ENCODE data around the gene MTX2.

The MTX2 gene

GRCh38 chr2:176378323-176378722 is 109.1 kb downstream of the MTX2 start:
- no peaks in the 10 kb centered on the region for H3K27me3 ChIP-seq (replicated peaks; ENCODE audit: control insufficient read depth, insufficient read depth, low read length)
- H3K4me3 ChIP-seq (replicated peaks; ENCODE audit: low read depth, low read length), result no peak overlapping the region
- H3K36me3 ChIP-seq (ENCODE audit: control insufficient read depth, insufficient read depth, low read length), result no peaks in the 10 kb centered on the region
- no peak for DNase-seq (ENCODE audit: extremely low read depth, insufficient read length)
- no peak for TF ChIP-seq CTCF (IDR thresholded peaks at IDR 0.05; ENCODE audit: insufficient read depth, low read length, poor library complexity, severe bottlenecking)

- DNase-seq (ENCODE audit: extremely low read depth, insufficient read length), result no peak
- TF ChIP-seq CTCF (IDR thresholded peaks at IDR 0.05; ENCODE audit: insufficient read depth, low read length, poor library complexity, severe bottlenecking), result no peak
- H3K36me3 ChIP-seq (ENCODE audit: control insufficient read depth, insufficient read depth, low read length), result no peaks in the 10 kb centered on the region
Observed at GRCh38 chr2:176380341-176380740, 111.1 kb downstream of the MTX2 start.

GRCh38 chr2:176383100-176383499 is 113.9 kb downstream of the MTX2 start:
- DNase-seq (ENCODE audit: extremely low read depth, insufficient read length), result no peak
- H3K27me3 ChIP-seq (replicated peaks; ENCODE audit: control insufficient read depth, insufficient read depth, low read length), result no peaks in the 10 kb centered on the region
- TF ChIP-seq CTCF (IDR thresholded peaks at IDR 0.05; ENCODE audit: insufficient read depth, low read length, poor library complexity, severe bottlenecking), result no peak
- no peaks in the 10 kb centered on the region for H3K36me3 ChIP-seq (ENCODE audit: control insufficient read depth, insufficient read depth, low read length)
- H3K4me3 ChIP-seq (replicated peaks; ENCODE audit: low read depth, low read length), result no peak overlapping the region

More at GRCh38 chr2:176380341-176380740, 111.1 kb downstream of the MTX2 start:
- H3K27me3 ChIP-seq (replicated peaks; ENCODE audit: control insufficient read depth, insufficient read depth, low read length), result no peaks in the 10 kb centered on the region
- H3K4me3 ChIP-seq (replicated peaks; ENCODE audit: low read depth, low read length), result no peak overlapping the region

- no peaks in the 10 kb centered on the region for H3K27me3 ChIP-seq (replicated peaks; ENCODE audit: control insufficient read depth, insufficient read depth, low read length)
- no peak for TF ChIP-seq CTCF (IDR thresholded peaks at IDR 0.05; ENCODE audit: insufficient read depth, low read length, poor library complexity, severe bottlenecking)
- DNase-seq (ENCODE audit: extremely low read depth, insufficient read length), result no peak
- no peak overlapping the region for H3K4me3 ChIP-seq (replicated peaks; ENCODE audit: low read depth, low read length)
- no peaks in the 10 kb centered on the region for H3K36me3 ChIP-seq (ENCODE audit: control insufficient read depth, insufficient read depth, low read length)
Observed at GRCh38 chr2:176383836-176384442, 114.7 kb downstream of the MTX2 start.

- H3K27me3 ChIP-seq (replicated peaks; ENCODE audit: control insufficient read depth, insufficient read depth, low read length), result no peaks in the 10 kb centered on the region
- DNase-seq (ENCODE audit: extremely low read depth, insufficient read length), result no peak
- no peaks in the 10 kb centered on the region for H3K36me3 ChIP-seq (ENCODE audit: control insufficient read depth, insufficient read depth, low read length)
- TF ChIP-seq CTCF (IDR thresholded peaks at IDR 0.05; ENCODE audit: insufficient read depth, low read length, poor library complexity, severe bottlenecking), result no peak
- no peak overlapping the region for H3K4me3 ChIP-seq (replicated peaks; ENCODE audit: low read depth, low read length)
Observed at GRCh38 chr2:176385219-176385759, 116.0 kb downstream of the MTX2 start.
